BLaER1 treated with 17β-estradiol and CSF1 and Interleukin-3, amounts not matched to agents 10 nM and 100 nM (cell line): ENCODE measurements around the gene RMND1.

ENCODE experiments used
- H3K27ac ChIP-seq, 11 experiments: shearing (Covaris generic); formaldehyde crosslinking; 2 replicates each; pipeline ENCODE4 v1.8.1; 2022
- H3K27me3 ChIP-seq, 11 experiments: shearing (Covaris generic); formaldehyde crosslinking; 2 replicates each; pipeline ENCODE4 v1.8.1; 2022
- H3K36me3 ChIP-seq, 11 experiments: shearing (Covaris generic); formaldehyde crosslinking; 2 replicates each; pipeline ENCODE4 v1.8.1; 2022
- H3K4me1 ChIP-seq, 10 experiments: shearing (Covaris generic); formaldehyde crosslinking; 2 replicates each; pipeline ENCODE4 v1.8.1; 2022
- H3K4me2 ChIP-seq, 11 experiments: shearing (Covaris generic); formaldehyde crosslinking; 2 replicates each; pipeline ENCODE4 v1.8.1; 2022
- H3K4me3 ChIP-seq, 10 experiments: shearing (Covaris generic); formaldehyde crosslinking; 2 replicates each; pipeline ENCODE4 v1.8.1; 2022
- H3K9ac ChIP-seq, 11 experiments: shearing (Covaris generic); formaldehyde crosslinking; 2 replicates each; pipeline ENCODE4 v1.8.1; 2022
- H3K9me3 ChIP-seq, 11 experiments: shearing (Covaris generic); formaldehyde crosslinking; replicated peaks in 1 of 11; 2 replicates each; pipeline ENCODE4 v1.8.1; 2022
- H4K20me1 ChIP-seq, 11 experiments: shearing (Covaris generic); formaldehyde crosslinking; 2 replicates each; pipeline ENCODE4 v1.8.1; 2022
- Cebpa-rat ChIP-seq, 11 experiments: shearing (Covaris generic); IDR thresholded peaks; 2 replicates each; pipeline ENCODE4 v1.8.1; 2022

The RMND1 gene

DNA sequence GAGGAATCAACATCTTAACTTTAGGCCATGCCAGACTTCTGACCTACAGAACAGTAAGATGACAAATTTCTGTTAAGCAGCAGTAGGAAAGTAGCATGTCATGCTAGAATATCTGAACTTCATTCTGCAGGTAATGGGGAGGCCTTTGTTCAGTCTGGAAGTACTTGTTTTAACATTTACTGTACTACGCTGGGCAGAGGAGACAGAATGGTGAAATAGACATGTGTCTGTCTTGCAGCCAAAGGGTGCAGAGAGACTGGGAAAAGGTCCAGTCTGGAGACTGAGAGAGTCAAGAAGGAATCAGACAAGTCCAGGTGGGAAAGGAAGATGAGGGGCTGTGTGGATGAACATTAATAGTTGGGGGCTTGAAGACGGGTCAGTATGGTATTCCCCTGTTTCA lies 43.1 kb downstream of the RMND1 start:
- peaks cover 0 to 16% (median 3%) of the 10 kb centered on the region in 10 experiments; a peak in 10 of 20 replicates for H3K4me1 ChIP-seq
- no peak overlapping the region for H3K4me2 ChIP-seq
- H3K27me3 ChIP-seq = no peaks in the 10 kb centered on the region
- H3K9ac ChIP-seq = no peak overlapping the region
- H3K27ac ChIP-seq = no peak overlapping the region
- H3K9me3 ChIP-seq = peaks cover 0 to 9% (median 7%) of the 10 kb centered on the region in 11 experiments; a peak in 12 of 22 replicates
- H3K36me3 ChIP-seq = peaks cover 80 to 99% (median 92%) of the 10 kb centered on the region in 11 experiments
- TF ChIP-seq Cebpa-rat (IDR thresholded peaks at IDR 0.05) = no peak
- H4K20me1 ChIP-seq = peaks cover 7 to 63% (median 39%) of the 10 kb centered on the region in 11 experiments; a peak in 20 of 22 replicates
- H3K4me3 ChIP-seq = no peak overlapping the region

GRCh38 chr6:151403919-151404308 lies 48.0 kb downstream of the RMND1 start:
- H3K4me2 ChIP-seq = no peak overlapping the region
- no peaks in the 10 kb centered on the region for H3K9me3 ChIP-seq
- H4K20me1 ChIP-seq = peaks cover 52 to 98% (median 88%) of the 10 kb centered on the region in 11 experiments
- no peak overlapping the region for H3K27ac ChIP-seq
- H3K27me3 ChIP-seq = no peaks in the 10 kb centered on the region
- H3K4me1 ChIP-seq = peaks cover 0 to 31% (median 10%) of the 10 kb centered on the region in 10 experiments; a peak in 11 of 20 replicates
- H3K36me3 ChIP-seq = peaks cover 69 to 97% (median 85%) of the 10 kb centered on the region in 11 experiments
- no peak for TF ChIP-seq Cebpa-rat (IDR thresholded peaks at IDR 0.05)
- no peak overlapping the region for H3K9ac ChIP-seq
- H3K4me3 ChIP-seq = no peak overlapping the region

DNA sequence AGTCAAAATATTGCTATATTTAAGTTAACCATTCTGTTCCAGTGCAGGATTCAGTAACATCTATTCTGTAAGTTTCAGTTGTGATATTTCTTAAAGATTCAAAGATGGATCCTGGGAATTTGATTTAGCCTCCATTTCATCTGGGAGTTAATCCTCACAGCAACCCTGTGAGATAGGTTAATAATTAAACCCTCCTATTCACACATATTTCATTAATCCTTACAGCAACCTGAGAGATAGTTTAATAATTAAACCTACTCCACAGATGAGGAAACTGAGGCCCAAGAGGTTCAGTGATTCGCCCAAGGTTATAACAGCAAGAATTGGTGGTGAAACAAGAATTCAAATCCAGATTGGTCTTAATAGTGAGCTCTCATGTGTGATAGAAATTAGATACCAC lies 49.7 kb downstream of the RMND1 start:
- no peak overlapping the region for H3K9ac ChIP-seq
- H3K4me1 ChIP-seq = peaks cover 0 to 37% (median 10%) of the 10 kb centered on the region in 10 experiments; a peak in 11 of 20 replicates
- no peak overlapping the region for H3K27ac ChIP-seq
- H3K27me3 ChIP-seq = no peaks in the 10 kb centered on the region
- H3K4me2 ChIP-seq = no peak overlapping the region
- peaks cover 69 to 100% (median 99%) of the 10 kb centered on the region in 11 experiments for H4K20me1 ChIP-seq
- no peak overlapping the region for H3K4me3 ChIP-seq
- H3K36me3 ChIP-seq = peaks cover 69 to 97% (median 85%) of the 10 kb centered on the region in 11 experiments
- TF ChIP-seq Cebpa-rat (IDR thresholded peaks at IDR 0.05) = no peak
- no peaks in the 10 kb centered on the region for H3K9me3 ChIP-seq

DNA sequence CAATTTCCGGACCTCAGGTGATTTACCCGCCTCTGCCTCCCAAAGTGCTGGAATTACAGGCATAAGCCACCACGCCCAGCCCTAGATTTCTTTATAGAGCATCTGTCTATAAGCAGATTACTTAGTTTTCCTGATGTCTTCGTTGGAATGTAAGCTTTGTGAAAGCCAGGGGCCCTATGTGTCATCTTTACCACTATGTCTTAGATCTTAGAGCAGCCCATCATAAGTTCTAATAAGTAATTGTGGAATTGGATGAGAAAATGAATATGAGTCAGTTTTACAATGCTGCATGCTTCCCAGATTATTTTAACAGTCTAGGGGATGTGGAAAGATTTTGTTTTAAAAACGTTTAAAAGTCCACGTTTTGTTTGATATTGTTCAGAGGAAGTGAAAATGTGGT lies 51.5 kb downstream of the RMND1 start:
- peaks cover 58 to 94% (median 84%) of the 10 kb centered on the region in 11 experiments for H3K36me3 ChIP-seq
- H3K4me1 ChIP-seq = peaks cover 6 to 55% (median 19%) of the 10 kb centered on the region in 10 experiments; a peak in 15 of 20 replicates
- H3K27me3 ChIP-seq = no peaks in the 10 kb centered on the region
- no peak overlapping the region for H3K9ac ChIP-seq
- peak overlapping the region in 2 of 11 experiments; percentile 6 to 16; a peak in 2 of 22 replicates for H3K27ac ChIP-seq
- H4K20me1 ChIP-seq = peaks cover 82 to 100% (median 100%) of the 10 kb centered on the region in 11 experiments
- no peak for TF ChIP-seq Cebpa-rat (IDR thresholded peaks at IDR 0.05)
- no peaks in the 10 kb centered on the region for H3K9me3 ChIP-seq
- H3K4me2 ChIP-seq = peak overlapping the region in 6 of 11 experiments; percentile 10 to 55 (median 41); a peak in 7 of 22 replicates
- H3K4me3 ChIP-seq = no peak overlapping the region

- H3K4me2 ChIP-seq = peak overlapping the region in 3 of 11 experiments; percentile 18 to 52 (median 27); a peak in 5 of 22 replicates
- H3K9me3 ChIP-seq = no peaks in the 10 kb centered on the region
Observed at GRCh38 chr6:151399679-151400078, 52.2 kb downstream of the RMND1 start.

DNA sequence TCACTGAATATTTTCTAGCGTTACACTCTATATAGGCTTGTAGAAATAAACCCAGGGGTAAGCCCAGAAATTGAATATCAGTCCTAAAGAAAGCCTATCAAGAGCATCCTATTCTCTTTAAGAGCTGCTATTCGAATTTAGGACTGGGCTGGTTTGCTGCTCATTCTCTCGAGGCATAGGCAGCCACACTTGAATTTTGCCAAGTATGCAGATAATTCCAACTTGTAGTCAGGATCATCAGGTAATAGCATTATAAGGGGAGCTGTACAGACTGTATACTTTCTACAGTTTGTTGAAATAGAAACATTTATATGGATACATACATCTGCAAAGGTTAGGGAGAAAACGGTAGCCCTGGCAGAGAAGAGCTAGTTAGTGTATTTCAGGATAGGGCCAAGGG lies 58.5 kb downstream of the RMND1 start:
- H3K4me1 ChIP-seq = peaks cover 36 to 62% (median 44%) of the 10 kb centered on the region in 10 experiments
- H4K20me1 ChIP-seq = peaks cover 66 to 83% (median 68%) of the 10 kb centered on the region in 11 experiments
- H3K36me3 ChIP-seq = peaks cover 15 to 51% (median 38%) of the 10 kb centered on the region in 11 experiments; a peak in 18 of 22 replicates
- no peaks in the 10 kb centered on the region for H3K9me3 ChIP-seq
- H3K9ac ChIP-seq = peak overlapping the region; percentile 4 to 100 (median 98); a peak in 14 of 22 replicates
- H3K4me3 ChIP-seq = peak overlapping the region in 7 of 10 experiments; percentile 95 to 99 (median 97); a peak in 8 of 20 replicates
- H3K4me2 ChIP-seq = peak overlapping the region; percentile 74 to 97 (median 90)
- no peak for TF ChIP-seq Cebpa-rat (IDR thresholded peaks at IDR 0.05)
- H3K27me3 ChIP-seq = no peaks in the 10 kb centered on the region
- peak overlapping the region in 3 of 11 experiments; percentile 50 to 99 (median 99); a peak in 4 of 22 replicates for H3K27ac ChIP-seq

More at GRCh38 chr6:151399679-151400078, 52.2 kb downstream of the RMND1 start:
- Histone ChIP-seq H3K27me3 (no peaks in the 10 kb centered on the region), H3K4me1 (peaks cover 6 to 63% (median 22%) of the 10 kb centered on the region in 10 experiments; a peak in 15 of 20 replicates), H3K27ac (no peak overlapping the region), H3K36me3 (peaks cover 51 to 94% (median 82%) of the 10 kb centered on the region in 11 experiments), H3K4me3 (no peak overlapping the region), H3K9ac (no peak overlapping the region), H4K20me1 (peaks cover 88 to 100% (median 100%) of the 10 kb centered on the region in 11 experiments)
- TF ChIP-seq Cebpa-rat (IDR thresholded peaks at IDR 0.05) = no peak

GRCh38 chr6:151392427-151392826 lies 59.5 kb downstream of the RMND1 start:
- Histone ChIP-seq H3K4me3 (peak overlapping the region; percentile 92 to 99 (median 97)), H3K36me3 (peaks cover 8 to 49% (median 33%) of the 10 kb centered on the region in 11 experiments; a peak in 18 of 22 replicates), H3K27ac (peak overlapping the region in 10 of 11 experiments; percentile 50 to 100 (median 99); a peak in 21 of 22 replicates), H3K27me3 (no peaks in the 10 kb centered on the region), H3K9ac (peak overlapping the region; percentile 73 to 100 (median 99)), H3K9me3 (no peaks in the 10 kb centered on the region), H3K4me1 (peaks cover 41 to 67% (median 51%) of the 10 kb centered on the region in 10 experiments), H3K4me2 (peak overlapping the region; percentile 74 to 97 (median 90)), H4K20me1 (peaks cover 56 to 82% (median 58%) of the 10 kb centered on the region in 11 experiments)
- no peak for TF ChIP-seq Cebpa-rat (IDR thresholded peaks at IDR 0.05)

- no peak for TF ChIP-seq Cebpa-rat (IDR thresholded peaks at IDR 0.05)
- Histone ChIP-seq H4K20me1 (peaks cover 50 to 81% (median 52%) of the 10 kb centered on the region in 11 experiments), H3K4me1 (peaks cover 41 to 70% (median 51%) of the 10 kb centered on the region in 10 experiments), H3K9ac (peak within 1 kb of the TSS; percentile 98 to 100 (median 99)), H3K9me3 (no peaks in the 10 kb centered on the region), H3K36me3 (peaks cover 6 to 49% (median 30%) of the 10 kb centered on the region in 11 experiments; a peak in 18 of 22 replicates), H3K4me2 (peak within 1 kb of the TSS; percentile 74 to 97 (median 90)), H3K27me3 (no peaks in the 10 kb centered on the region), H3K27ac (peak within 1 kb of the TSS; percentile 95 to 100 (median 99)), H3K4me3 (peak within 1 kb of the TSS; percentile 92 to 99 (median 97))
Observed at GRCh38 chr6:151391471-151392413, 60.2 kb downstream of the RMND1 start, which contains the start of gene ZBTB2. Gene ZBTB2 (minus strand): TSS chr6:151391559. CDS start chr6:151373637, 17,922 bp downstream.
